Measurements from ENCODE around the gene DRAM2.
"Not testable (repeated sequence)": the region's sequence is repeated elsewhere in the genome, so short reads cannot be mapped to it uniquely, and the experiment has no call there.

Gene DRAM2

GRCh38 chr1:111142356-111142975 is 2.6 kb upstream of the DRAM2 start:
- DNase-seq (ENCODE audit: low read depth in 3 of 3) = no peak

GRCh38 chr1:111141245-111142220 is 1.6 kb upstream of the DRAM2 start:
- no peak for DNase-seq (ENCODE audit: low read depth in 3 of 3)

- no peak for DNase-seq (ENCODE audit: low read depth in 3 of 3)
Measured at GRCh38 chr1:111140680-111140967, 731 bp upstream of the DRAM2 start.

- DNase-seq (ENCODE audit: low read depth in 3 of 3) = peak in 2 of 3 experiments; percentile 3 to 43
Measured at GRCh38 chr1:111139324-111139955, 453 bp downstream of the DRAM2 start.

GRCh38 chr1:111133866-111134265 is 6.0 kb downstream of the DRAM2 start:
- DNase-seq (ENCODE audit: low read depth in 3 of 3) = no peak

GRCh38 chr1:111131693-111132092 is 8.2 kb downstream of the DRAM2 start:
- no peak for DNase-seq (ENCODE audit: low read depth in 3 of 3)

- no peak for DNase-seq (ENCODE audit: low read depth in 3 of 3)
Measured at GRCh38 chr1:111129376-111129775, 10.5 kb downstream of the DRAM2 start.

- no peak for DNase-seq (ENCODE audit: low read depth in 3 of 3)
Measured at GRCh38 chr1:111127923-111128643, 11.8 kb downstream of the DRAM2 start.

GRCh38 chr1:111126354-111126753 is 13.5 kb downstream of the DRAM2 start:
- DNase-seq (ENCODE audit: low read depth in 3 of 3) = no peak

- no peak for DNase-seq (ENCODE audit: low read depth in 3 of 3)
Measured at GRCh38 chr1:111116496-111116895, 23.4 kb downstream of the DRAM2 start.

- DNase-seq (ENCODE audit: low read depth in 3 of 3) = no peak
Measured at GRCh38 chr1:111110197-111110899, 29.5 kb downstream of the DRAM2 start.

GRCh38 chr1:111104981-111105380 is 34.9 kb downstream of the DRAM2 start:
- no peak for DNase-seq (ENCODE audit: low read depth in 3 of 3)

GRCh38 chr1:111101854-111102642 is 37.8 kb downstream of the DRAM2 start:
- DNase-seq (ENCODE audit: low read depth in 3 of 3) = no peak

- DNase-seq (ENCODE audit: low read depth in 3 of 3) = no peak
Measured at GRCh38 chr1:111099289-111099688, 40.6 kb downstream of the DRAM2 start.

GRCh38 chr1:111097356-111098099 is 42.4 kb downstream of the DRAM2 start:
- DNase-seq (ENCODE audit: low read depth in 3 of 3) = no peak

- not testable (repeated sequence) for DNase-seq (ENCODE audit: low read depth in 3 of 3)
Measured at GRCh38 chr1:111095421-111095820, 44.5 kb downstream of the DRAM2 start.

GRCh38 chr1:111089638-111090037 is 50.3 kb downstream of the DRAM2 start:
- no peak for DNase-seq (ENCODE audit: low read depth in 3 of 3)

GRCh38 chr1:111085676-111086075 is 54.2 kb downstream of the DRAM2 start:
- no peak for DNase-seq (ENCODE audit: low read depth in 3 of 3)

- DNase-seq (ENCODE audit: low read depth in 3 of 3) = no peak
Measured at GRCh38 chr1:111084999-111085398, 54.9 kb downstream of the DRAM2 start.

Data from stimulated activated CD4-positive, alpha-beta T cell treated with anti-CD3 and anti-CD28 coated beads, TNF-alpha, amount 100 ng/mL, for 24 hours (primary cell).